HG03135 (cell line): Measurements from ENCODE around the gene IPO13.

Experiments
- ATAC-seq: cut with Tn5 transposase; IDR thresholded peaks from one replicate; pipeline ENCODE4 v1.9.1; 2021; ENCODE audit warnings: mild to moderate bottlenecking, moderate library complexity; ENCODE audit not compliant: unreplicated experiment

IPO13 gene

GRCh38 chr1:43971336-43971980, 24.7 kb downstream of the IPO13 start:
- ATAC-seq, result no peak

- no peak for ATAC-seq
Measured at GRCh38 chr1:43973981-43974442, 27.3 kb downstream of the IPO13 start.

DNA sequence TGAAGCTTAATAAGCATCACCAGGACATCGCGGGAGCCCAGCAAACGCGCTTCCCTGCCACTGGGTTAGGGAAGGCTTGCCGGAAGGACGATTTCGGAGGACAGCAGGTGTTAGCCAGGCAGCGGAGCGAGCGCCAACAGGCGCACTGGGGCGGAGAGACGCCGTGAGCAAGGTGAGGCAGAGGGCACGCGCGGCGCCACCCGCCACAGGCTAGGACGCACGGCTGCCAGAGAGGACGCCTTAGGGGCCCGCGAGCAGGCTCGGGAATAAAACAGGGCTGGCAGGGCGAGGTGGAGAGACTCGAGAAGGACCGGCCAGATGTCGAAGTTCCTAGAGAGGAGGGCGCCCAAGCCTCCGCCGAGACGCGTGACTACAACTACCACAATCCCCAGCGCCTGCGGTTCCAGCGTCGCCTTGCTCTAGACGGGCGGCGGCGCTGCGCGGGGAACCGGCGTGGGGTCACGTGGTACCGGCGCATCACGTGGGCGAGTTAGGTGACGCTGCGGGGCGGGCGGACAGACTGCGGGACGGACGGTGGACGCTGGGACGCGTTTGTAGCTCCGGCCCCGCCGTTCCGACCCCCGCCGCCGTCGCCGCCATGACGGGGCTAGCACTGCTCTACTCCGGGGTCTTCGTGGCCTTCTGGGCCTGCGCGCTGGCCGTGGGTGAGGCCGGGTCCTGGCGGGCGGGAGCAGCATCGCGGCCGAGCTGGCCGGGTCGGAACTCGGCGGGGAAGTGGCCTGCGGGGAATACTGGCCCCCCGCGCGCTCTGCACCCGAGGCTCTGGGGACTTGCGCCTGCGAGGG, 27.9 kb downstream of the IPO13 start, which contains the start of gene ATP6V0B:
Gene ATP6V0B (plus strand): TSS at position 518 of the 806 bp plus-strand sequence. CDS start 81 bp downstream, at position 599.
- peak; percentile 64 for ATAC-seq

DNA sequence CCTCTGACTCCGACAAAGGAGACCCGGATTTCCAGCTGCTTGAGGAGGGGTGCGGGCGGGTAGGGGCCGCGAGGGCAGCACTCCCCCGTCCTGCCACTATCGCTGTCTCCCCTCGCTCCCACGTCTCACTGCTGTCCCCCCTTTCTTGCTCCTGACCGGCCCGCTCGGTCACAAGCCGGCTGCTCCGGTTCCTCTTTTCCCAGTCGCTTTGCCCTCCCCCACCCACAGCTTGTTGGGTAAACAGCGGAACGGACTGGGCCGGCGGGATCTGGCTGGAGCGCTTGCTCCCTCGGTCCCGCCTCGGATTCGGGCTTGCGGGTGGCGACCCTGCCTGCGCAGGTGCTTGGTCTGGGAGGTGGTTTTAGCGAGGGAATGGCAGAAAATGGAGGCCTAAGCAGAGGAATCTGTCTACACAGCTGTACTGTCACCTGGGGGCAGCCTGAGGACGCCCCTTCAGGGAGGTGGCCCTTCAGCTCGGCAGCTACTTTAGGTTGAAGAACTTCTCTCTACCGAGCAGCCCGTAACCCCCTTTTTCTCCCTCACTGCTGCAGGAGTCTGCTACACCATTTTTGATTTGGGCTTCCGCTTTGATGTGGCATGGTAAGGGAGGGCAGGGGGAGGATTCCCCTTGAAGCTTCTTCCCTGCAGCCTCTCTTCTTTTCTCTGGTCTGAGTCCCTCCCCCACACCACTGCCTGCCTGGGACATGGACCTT, 28.7 kb downstream of the IPO13 start:
- ATAC-seq, result peak; percentile 2

DNA sequence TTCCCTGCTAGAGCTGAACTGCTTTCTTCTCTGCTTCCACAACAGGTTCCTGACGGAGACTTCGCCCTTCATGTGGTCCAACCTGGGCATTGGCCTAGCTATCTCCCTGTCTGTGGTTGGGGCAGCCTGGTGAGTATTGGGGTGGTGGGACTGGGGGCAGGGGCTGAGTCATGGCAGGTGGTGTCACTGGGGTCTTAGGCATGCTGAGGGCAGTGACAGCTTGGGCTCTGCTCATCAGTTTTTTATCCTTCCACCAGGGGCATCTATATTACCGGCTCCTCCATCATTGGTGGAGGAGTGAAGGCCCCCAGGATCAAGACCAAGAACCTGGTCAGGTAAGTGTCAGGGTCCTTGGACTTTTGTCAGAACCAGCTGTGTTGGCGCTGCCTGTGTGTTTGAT, 29.3 kb downstream of the IPO13 start:
- ATAC-seq, result no peak

DNA sequence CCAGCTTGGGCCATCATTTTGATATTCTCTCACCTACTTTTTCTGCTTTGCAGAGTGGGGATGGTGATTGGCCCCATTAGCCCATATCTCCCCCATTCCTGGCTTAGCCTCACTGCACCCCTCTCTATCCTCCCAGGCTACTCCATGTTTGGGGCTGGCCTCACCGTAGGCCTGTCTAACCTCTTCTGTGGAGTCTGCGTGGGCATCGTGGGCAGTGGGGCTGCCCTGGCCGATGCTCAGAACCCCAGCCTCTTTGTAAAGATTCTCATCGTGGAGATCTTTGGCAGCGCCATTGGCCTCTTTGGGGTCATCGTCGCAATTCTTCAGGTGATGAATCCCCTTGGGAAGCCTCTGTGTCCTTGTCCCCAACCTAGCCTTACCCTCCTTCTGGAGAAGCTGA, 30.1 kb downstream of the IPO13 start:
- no peak for ATAC-seq

DNA sequence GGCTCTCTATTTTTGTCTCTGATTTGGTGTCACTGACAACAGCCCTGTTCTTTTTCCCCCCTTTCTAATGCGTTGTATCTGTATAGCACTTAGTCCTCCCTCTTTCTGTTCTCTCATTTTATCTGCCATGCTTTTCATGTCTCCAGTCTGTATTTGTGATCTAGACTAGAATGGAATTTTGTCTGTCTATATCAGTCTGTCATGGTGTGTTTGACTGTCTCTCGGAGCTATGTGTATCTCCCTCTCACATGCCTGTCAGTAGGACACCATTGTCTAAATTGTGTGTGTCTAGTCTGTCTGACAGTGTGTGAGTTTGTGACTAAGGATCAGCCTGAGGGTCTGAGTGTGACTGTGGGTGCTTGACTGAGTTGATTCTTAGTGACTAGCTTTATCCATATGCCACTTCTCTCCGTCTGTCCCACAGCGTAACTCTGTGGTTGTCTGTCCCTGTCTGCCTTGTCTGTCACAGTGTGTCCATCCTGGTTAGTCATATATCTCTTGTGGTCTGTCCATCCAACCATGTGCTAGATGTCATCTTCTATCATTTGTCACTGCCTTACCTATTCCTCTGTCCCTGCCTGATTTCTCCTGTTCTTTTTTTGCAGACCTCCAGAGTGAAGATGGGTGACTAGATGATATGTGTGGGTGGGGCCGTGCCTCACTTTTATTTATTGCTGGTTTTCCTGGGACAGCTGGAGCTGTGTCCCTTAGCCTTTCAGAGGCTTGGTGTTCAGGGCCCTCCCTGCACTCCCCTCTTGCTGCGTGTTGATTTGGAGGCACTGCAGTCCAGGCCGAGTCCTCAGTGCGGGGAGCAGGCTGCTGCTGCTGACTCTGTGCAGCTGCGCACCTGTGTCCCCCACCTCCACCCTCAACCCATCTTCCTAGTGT, 30.9 kb downstream of the IPO13 start:
- no peak for ATAC-seq

GRCh38 chr1:43978264-43978550, 31.5 kb downstream of the IPO13 start:
- no peak for ATAC-seq

- no peak for ATAC-seq
Measured at GRCh38 chr1:43978551-43979260, 32.0 kb downstream of the IPO13 start, which contains the start of gene B4GALT2. B4GALT2 (plus strand) TSS chr1:43979210; CDS start chr1:43981161, 1,951 bp downstream.

DNA sequence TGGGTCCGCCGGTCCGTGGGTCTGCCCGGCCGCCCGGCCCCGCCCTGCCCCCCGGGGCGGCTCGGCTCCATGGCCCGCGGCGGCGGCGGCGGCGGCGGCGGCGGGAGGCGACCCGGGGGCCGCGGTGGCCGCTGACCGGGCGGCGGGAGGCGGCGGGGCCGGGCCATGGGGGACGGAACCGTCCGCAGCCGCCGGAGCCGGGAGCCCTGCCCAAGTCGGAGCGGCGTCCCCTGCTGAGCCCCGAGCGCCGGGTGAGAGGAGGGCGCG, 32.4 kb downstream of the IPO13 start:
- no peak for ATAC-seq

DNA sequence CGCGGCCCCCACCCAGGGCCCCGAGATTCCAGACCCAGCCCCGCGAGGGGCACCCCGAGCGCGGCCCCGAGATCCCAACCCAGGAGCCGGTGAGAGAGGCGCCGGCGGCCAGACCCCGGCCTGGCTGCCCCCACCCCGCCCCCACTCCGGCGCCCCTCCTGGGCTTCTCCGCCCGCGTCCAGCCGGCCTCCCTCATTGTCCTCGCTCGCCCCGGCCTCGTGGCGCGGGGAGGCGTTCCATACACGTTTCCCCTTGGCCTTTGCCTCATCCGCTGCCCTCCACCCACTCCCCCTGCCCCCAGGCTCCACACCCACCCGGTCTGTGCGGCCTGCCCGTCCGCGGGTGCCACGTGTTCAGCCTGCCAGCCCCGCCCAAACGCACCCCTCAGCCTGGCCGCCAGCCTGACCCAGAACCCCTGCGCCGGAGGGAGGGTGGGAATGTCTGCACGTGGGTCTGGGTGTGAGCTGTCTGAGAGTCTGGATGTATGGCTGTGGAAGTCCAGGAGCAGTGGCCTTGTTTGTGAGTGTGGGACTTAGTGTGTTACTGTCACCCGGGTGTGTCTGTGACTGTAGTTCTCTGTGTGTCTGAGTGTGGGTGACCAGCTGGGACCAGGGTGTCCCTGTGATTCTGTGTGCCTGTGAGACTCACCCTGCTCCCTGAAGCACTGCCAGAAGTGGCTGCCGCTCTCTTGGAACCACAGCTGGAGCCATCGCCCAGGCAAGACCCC, 32.9 kb downstream of the IPO13 start:
- no peak for ATAC-seq

GRCh38 chr1:43980255-43981134, 33.7 kb downstream of the IPO13 start:
- no peak for ATAC-seq

DNA sequence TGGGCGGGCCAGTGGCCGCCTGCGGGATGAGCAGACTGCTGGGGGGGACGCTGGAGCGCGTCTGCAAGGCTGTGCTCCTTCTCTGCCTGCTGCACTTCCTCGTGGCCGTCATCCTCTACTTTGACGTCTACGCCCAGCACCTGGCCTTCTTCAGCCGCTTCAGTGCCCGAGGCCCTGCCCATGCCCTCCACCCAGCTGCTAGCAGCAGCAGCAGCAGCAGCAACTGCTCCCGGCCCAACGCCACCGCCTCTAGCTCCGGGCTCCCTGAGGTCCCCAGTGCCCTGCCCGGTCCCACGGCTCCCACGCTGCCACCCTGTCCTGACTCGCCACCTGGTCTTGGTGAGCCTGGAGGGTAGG, 34.4 kb downstream of the IPO13 start:
- ATAC-seq, result no peak

GRCh38 chr1:43981636-43982035, 34.9 kb downstream of the IPO13 start:
- no peak for ATAC-seq

- no peak for ATAC-seq
Measured at GRCh38 chr1:43982241-43982640, 35.5 kb downstream of the IPO13 start.

DNA sequence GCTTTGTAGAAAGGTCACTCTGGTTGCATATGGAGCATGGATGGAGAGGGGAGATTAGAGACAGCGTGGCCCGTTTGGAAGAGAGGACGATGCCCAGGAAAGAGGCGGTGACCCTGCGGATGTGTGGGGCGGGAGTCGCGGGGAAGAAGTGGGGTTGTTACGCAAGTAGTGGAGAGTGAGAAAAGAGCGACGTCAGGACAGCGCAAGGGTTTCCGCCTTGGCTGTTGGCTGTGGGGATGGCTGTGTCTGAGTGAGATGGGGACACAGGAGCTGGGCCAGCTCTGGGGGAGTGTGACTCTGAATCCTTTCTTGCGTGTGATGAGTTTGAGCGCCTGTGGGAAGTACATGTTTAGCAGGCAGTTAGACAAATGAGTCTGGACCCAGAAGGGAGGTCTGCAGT, 36.1 kb downstream of the IPO13 start:
- no peak for ATAC-seq

GRCh38 chr1:43983253-43983899, 36.6 kb downstream of the IPO13 start:
- ATAC-seq, result no peak

DNA sequence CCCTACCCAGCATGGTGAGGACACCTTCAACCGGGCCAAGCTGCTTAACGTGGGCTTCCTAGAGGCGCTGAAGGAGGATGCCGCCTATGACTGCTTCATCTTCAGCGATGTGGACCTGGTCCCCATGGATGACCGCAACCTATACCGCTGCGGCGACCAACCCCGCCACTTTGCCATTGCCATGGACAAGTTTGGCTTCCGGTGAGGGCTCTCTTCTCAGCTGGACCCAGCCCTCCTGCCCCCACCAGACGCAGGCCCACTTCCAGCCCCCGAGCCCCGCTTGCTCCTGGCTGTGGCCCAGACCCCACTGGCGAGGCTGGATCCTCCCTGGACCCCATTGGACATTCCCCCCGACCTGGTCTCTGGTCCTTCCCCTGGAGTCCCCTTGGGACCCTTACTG, 38.1 kb downstream of the IPO13 start:
- no peak for ATAC-seq
